Activated naive CD8-positive, alpha-beta T cell treated with anti-CD3 and anti-CD28 coated beads, Interleukin-2, amount 10 ng/mL, durations not matched to agents 7 days and 5 days (primary cell): ENCODE results near the gene TNNC1. TPM values are rescaled to one million over a fixed set of nuclear protein-coding genes. Genes with fewer than 3 reads are reported as not detected.
A peak's percentile ranks its signal among the peaks of the same experiment; 100 is the strongest.

Experiments used
- ATAC-seq: fragments of 150-1000 bp; cut with Tn5 transposase; one replicate; pipeline ENCODE4 v1.10.0; 2021; ENCODE audit warnings: low read depth, moderate library complexity
- POLR2A ChIA-PET: fragments of 350-600 bp; sonication (Branson Sonifier 250); formaldehyde crosslinking; loops from one replicate; lab custom pipeline; 2021; ENCODE audit warnings: antibody characterized with exemption; lab: Charles Lee
- DNase-seq: peaks from one replicate; pipeline ENCODE4 v3.0.0; 2021
- H3K27ac Mint-ChIP-seq: one replicate; pipeline ENCODE4 v1.8.0; 2022; ENCODE audit warnings: mild to moderate bottlenecking, mixed read lengths
- H3K27me3 Mint-ChIP-seq: one replicate; pipeline ENCODE4 v1.8.0; 2022; ENCODE audit warnings: mild to moderate bottlenecking, moderate library complexity, mixed read lengths
- H3K36me3 Mint-ChIP-seq: one replicate; pipeline ENCODE4 v1.8.0; 2021; ENCODE audit warnings: mild to moderate bottlenecking, mixed read lengths
- H3K4me1 Mint-ChIP-seq: one replicate; pipeline ENCODE4 v1.8.0; 2021; ENCODE audit warnings: mixed read lengths
- H3K4me3 Mint-ChIP-seq: one replicate; pipeline ENCODE4 v1.8.0; 2022; ENCODE audit warnings: mild to moderate bottlenecking, moderate library complexity, mixed read lengths
- H3K9me3 Mint-ChIP-seq: one replicate; pipeline ENCODE4 v1.8.0; 2021; ENCODE audit warnings: mixed read lengths
- total RNA-seq, 2 experiments: library from RNA; stranded (reverse); gene quantifications; one replicate each; pipeline ENCODE4 v1.2.3, GENCODE V29; 2021

TNNC1 gene
- total RNA-seq, 2 experiments from 2014 or later, result 3.0 to 3.2 TPM

GRCh38 chr3:52440671-52441070 lies 13.2 kb downstream of the TNNC1 start:
- Mint-ChIP-seq H3K36me3 (no peaks in the 10 kb centered on the region), H3K27ac (no peak overlapping the region), H3K27me3 (no peaks in the 10 kb centered on the region), H3K9me3 (no peaks in the 10 kb centered on the region), H3K4me1 (peaks cover 2% of the 10 kb centered on the region), H3K4me3 (no peak overlapping the region)
- DNase-seq (no peak), ATAC-seq (no peak)
- POLR2A ChIA-PET, result no interaction called here

- Mint-ChIP-seq H3K36me3 (no peaks in the 10 kb centered on the region), H3K27me3 (no peaks in the 10 kb centered on the region), H3K27ac (no peak overlapping the region), H3K9me3 (no peaks in the 10 kb centered on the region), H3K4me3 (no peak overlapping the region), H3K4me1 (peaks cover 2% of the 10 kb centered on the region)
- ATAC-seq (no peak), DNase-seq (peak; percentile 26)
- POLR2A ChIA-PET, result no interaction called here
These were observed 13.6 kb downstream of the TNNC1 start for GRCh38 chr3:52440249-52440551.

GRCh38 chr3:52439426-52440248 lies 14.2 kb downstream of the TNNC1 start:
- no peak overlapping the region for H3K27ac Mint-ChIP-seq
- H3K27me3 Mint-ChIP-seq, result no peaks in the 10 kb centered on the region
- no peaks in the 10 kb centered on the region for H3K4me1 Mint-ChIP-seq
- H3K4me3 Mint-ChIP-seq, result no peak overlapping the region
- ATAC-seq, result no peak
- H3K9me3 Mint-ChIP-seq, result no peaks in the 10 kb centered on the region
- no peaks in the 10 kb centered on the region for H3K36me3 Mint-ChIP-seq
- POLR2A ChIA-PET, result no interaction called here
- DNase-seq, result peak; percentile 25

- H3K36me3 Mint-ChIP-seq, result no peaks in the 10 kb centered on the region
- POLR2A ChIA-PET, result no interaction called here
- H3K27me3 Mint-ChIP-seq, result peaks cover 3% of the 10 kb centered on the region
- H3K9me3 Mint-ChIP-seq, result no peaks in the 10 kb centered on the region
- H3K27ac Mint-ChIP-seq, result no peak overlapping the region
- H3K4me1 Mint-ChIP-seq, result no peaks in the 10 kb centered on the region
- ATAC-seq (no peak), DNase-seq (no peak)
- H3K4me3 Mint-ChIP-seq, result no peak overlapping the region
These were observed 15.0 kb downstream of the TNNC1 start for GRCh38 chr3:52438579-52439425.

- ATAC-seq, result no peak
- Mint-ChIP-seq H3K9me3 (no peaks in the 10 kb centered on the region), H3K36me3 (no peaks in the 10 kb centered on the region), H3K27ac (no peak overlapping the region), H3K4me1 (no peaks in the 10 kb centered on the region), H3K4me3 (no peak overlapping the region), H3K27me3 (peaks cover 3% of the 10 kb centered on the region)
- POLR2A ChIA-PET, result no interaction called here
- DNase-seq, result no peak
These were observed 15.8 kb downstream of the TNNC1 start for GRCh38 chr3:52438104-52438376.

GRCh38 chr3:52437326-52438103 lies 16.3 kb downstream of the TNNC1 start:
- ATAC-seq, result no peak
- H3K9me3 Mint-ChIP-seq, result no peaks in the 10 kb centered on the region
- H3K4me3 Mint-ChIP-seq, result no peak overlapping the region
- POLR2A ChIA-PET, result no interaction called here
- no peak overlapping the region for H3K27ac Mint-ChIP-seq
- DNase-seq, result no peak
- H3K36me3 Mint-ChIP-seq, result no peaks in the 10 kb centered on the region
- H3K4me1 Mint-ChIP-seq, result no peaks in the 10 kb centered on the region
- peaks cover 3% of the 10 kb centered on the region for H3K27me3 Mint-ChIP-seq

GRCh38 chr3:52436500-52437149 lies 17.2 kb downstream of the TNNC1 start:
- Mint-ChIP-seq H3K4me1 (no peaks in the 10 kb centered on the region), H3K4me3 (no peak overlapping the region), H3K27me3 (peaks cover 3% of the 10 kb centered on the region), H3K27ac (no peak overlapping the region), H3K9me3 (no peaks in the 10 kb centered on the region), H3K36me3 (no peaks in the 10 kb centered on the region)
- DNase-seq, result no peak
- POLR2A ChIA-PET, result no interaction called here
- ATAC-seq, result no peak

- POLR2A ChIA-PET, result no interaction called here
- ATAC-seq, result no peak
These were observed 18.4 kb downstream of the TNNC1 start for GRCh38 chr3:52435246-52436101.

GRCh38 chr3:52434491-52435115 lies 19.2 kb downstream of the TNNC1 start:
- no peaks in the 10 kb centered on the region for H3K4me1 Mint-ChIP-seq

More at GRCh38 chr3:52435246-52436101, 18.4 kb downstream of the TNNC1 start:
- no peaks in the 10 kb centered on the region for H3K9me3 Mint-ChIP-seq
- no peak for DNase-seq
- H3K27me3 Mint-ChIP-seq, result peaks cover 3% of the 10 kb centered on the region
- no peaks in the 10 kb centered on the region for H3K36me3 Mint-ChIP-seq
- H3K4me3 Mint-ChIP-seq, result no peak overlapping the region
- H3K4me1 Mint-ChIP-seq, result no peaks in the 10 kb centered on the region
- H3K27ac Mint-ChIP-seq, result no peak overlapping the region

GRCh38 chr3:52433996-52434479 lies 19.8 kb downstream of the TNNC1 start:
- peaks cover 3% of the 10 kb centered on the region for H3K27me3 Mint-ChIP-seq
- ATAC-seq (no peak), DNase-seq (no peak)
- no peaks in the 10 kb centered on the region for H3K9me3 Mint-ChIP-seq
- POLR2A ChIA-PET, result no interaction called here
- H3K36me3 Mint-ChIP-seq, result no peaks in the 10 kb centered on the region
- H3K4me3 Mint-ChIP-seq, result no peak overlapping the region
- no peak overlapping the region for H3K27ac Mint-ChIP-seq
- no peaks in the 10 kb centered on the region for H3K4me1 Mint-ChIP-seq

More at GRCh38 chr3:52434491-52435115, 19.2 kb downstream of the TNNC1 start:
- no peaks in the 10 kb centered on the region for H3K9me3 Mint-ChIP-seq
- DNase-seq (no peak), ATAC-seq (no peak)
- peaks cover 3% of the 10 kb centered on the region for H3K27me3 Mint-ChIP-seq
- H3K36me3 Mint-ChIP-seq, result no peaks in the 10 kb centered on the region
- no peak overlapping the region for H3K4me3 Mint-ChIP-seq
- POLR2A ChIA-PET, result no interaction called here
- no peak overlapping the region for H3K27ac Mint-ChIP-seq

- Mint-ChIP-seq H3K36me3 (no peaks in the 10 kb centered on the region), H3K27ac (no peak overlapping the region), H3K9me3 (no peaks in the 10 kb centered on the region), H3K27me3 (peaks cover 3% of the 10 kb centered on the region), H3K4me1 (no peaks in the 10 kb centered on the region), H3K4me3 (no peak overlapping the region)
- POLR2A ChIA-PET, result no interaction called here
- ATAC-seq (no peak), DNase-seq (no peak)
These were observed 20.4 kb downstream of the TNNC1 start for GRCh38 chr3:52433328-52433995.
